ENCODE data around the gene THBD. TPM values are rescaled to one million over a fixed set of nuclear protein-coding genes. Genes with fewer than 3 reads are reported as not detected.

THBD gene
- total RNA-seq, 1 donor from 2014 or later, result 6.8 TPM

- no peaks in the 10 kb centered on the region for H3K9me3 ChIP-seq (ENCODE audit: control insufficient read depth in 3 of 3, low read length in 3 of 3)
- no peak overlapping the region for H3K9ac ChIP-seq (ENCODE audit: low read depth in 1 of 3, low read length in 3 of 3)
- no peaks in the 10 kb centered on the region for H3K36me3 ChIP-seq (ENCODE audit: control insufficient read depth in 3 of 3, insufficient read depth in 3 of 3, low read length in 3 of 3)
- no peak overlapping the region for H3K4me3 ChIP-seq (ENCODE audit: low read length in 3 of 3)
- no peak overlapping the region for H3K27ac ChIP-seq (ENCODE audit: low read depth, low read length)
- H3K27me3 ChIP-seq (ENCODE audit: control insufficient read depth in 3 of 3, insufficient read depth in 3 of 3, low read length in 3 of 3), result no peaks in the 10 kb centered on the region
- peaks cover 21 to 29% (median 28%) of the 10 kb centered on the region in 3 donors for H3K4me1 ChIP-seq (ENCODE audit: control insufficient read depth in 3 of 3, insufficient read depth in 3 of 3, low read length in 3 of 3)
Measured at GRCh38 chr20:23092861-23093495, 43.5 kb upstream of the THBD start.

- H3K9ac ChIP-seq (ENCODE audit: low read depth in 1 of 3, low read length in 3 of 3), result no peak overlapping the region
- H3K9me3 ChIP-seq (ENCODE audit: control insufficient read depth in 3 of 3, low read length in 3 of 3), result no peaks in the 10 kb centered on the region
- peak overlapping the region; percentile 71 for H3K27ac ChIP-seq (ENCODE audit: low read depth, low read length)
- no peaks in the 10 kb centered on the region for H3K27me3 ChIP-seq (ENCODE audit: control insufficient read depth in 3 of 3, insufficient read depth in 3 of 3, low read length in 3 of 3)
- H3K4me1 ChIP-seq (ENCODE audit: control insufficient read depth in 3 of 3, insufficient read depth in 3 of 3, low read length in 3 of 3), result peaks cover 26 to 34% (median 30%) of the 10 kb centered on the region in 3 donors
- H3K4me3 ChIP-seq (ENCODE audit: low read length in 3 of 3), result no peak overlapping the region
- H3K36me3 ChIP-seq (ENCODE audit: control insufficient read depth in 3 of 3, insufficient read depth in 3 of 3, low read length in 3 of 3), result no peaks in the 10 kb centered on the region
Measured at GRCh38 chr20:23092384-23092756, 42.9 kb upstream of the THBD start.

GRCh38 chr20:23091721-23092383 is 42.4 kb upstream of the THBD start:
- Histone ChIP-seq H3K27ac (ENCODE audit: low read depth, low read length) (peak overlapping the region; percentile 71), H3K27me3 (ENCODE audit: control insufficient read depth in 3 of 3, insufficient read depth in 3 of 3, low read length in 3 of 3) (no peaks in the 10 kb centered on the region), H3K9ac (ENCODE audit: low read depth in 1 of 3, low read length in 3 of 3) (peak overlapping the region; percentile 35 to 68 (median 65)), H3K4me1 (ENCODE audit: control insufficient read depth in 3 of 3, insufficient read depth in 3 of 3, low read length in 3 of 3) (peaks cover 23 to 38% (median 35%) of the 10 kb centered on the region in 3 donors), H3K9me3 (ENCODE audit: control insufficient read depth in 3 of 3, low read length in 3 of 3) (no peaks in the 10 kb centered on the region), H3K36me3 (ENCODE audit: control insufficient read depth in 3 of 3, insufficient read depth in 3 of 3, low read length in 3 of 3) (no peaks in the 10 kb centered on the region), H3K4me3 (ENCODE audit: low read length in 3 of 3) (peak overlapping the region in 1 of 3 donors; percentile 6)

GRCh38 chr20:23090878-23091277 is 41.4 kb upstream of the THBD start:
- Histone ChIP-seq H3K36me3 (ENCODE audit: control insufficient read depth in 3 of 3, insufficient read depth in 3 of 3, low read length in 3 of 3) (no peaks in the 10 kb centered on the region), H3K4me1 (ENCODE audit: control insufficient read depth in 3 of 3, insufficient read depth in 3 of 3, low read length in 3 of 3) (peaks cover 22 to 40% (median 38%) of the 10 kb centered on the region in 3 donors), H3K27ac (ENCODE audit: low read depth, low read length) (no peak overlapping the region), H3K9ac (ENCODE audit: low read depth in 1 of 3, low read length in 3 of 3) (no peak overlapping the region), H3K4me3 (ENCODE audit: low read length in 3 of 3) (no peak overlapping the region), H3K9me3 (ENCODE audit: control insufficient read depth in 3 of 3, low read length in 3 of 3) (no peaks in the 10 kb centered on the region), H3K27me3 (ENCODE audit: control insufficient read depth in 3 of 3, insufficient read depth in 3 of 3, low read length in 3 of 3) (no peaks in the 10 kb centered on the region)

GRCh38 chr20:23090147-23090546 is 40.7 kb upstream of the THBD start:
- peaks cover 22 to 41% (median 39%) of the 10 kb centered on the region in 3 donors for H3K4me1 ChIP-seq (ENCODE audit: control insufficient read depth in 3 of 3, insufficient read depth in 3 of 3, low read length in 3 of 3)
- no peaks in the 10 kb centered on the region for H3K27me3 ChIP-seq (ENCODE audit: control insufficient read depth in 3 of 3, insufficient read depth in 3 of 3, low read length in 3 of 3)
- no peaks in the 10 kb centered on the region for H3K9me3 ChIP-seq (ENCODE audit: control insufficient read depth in 3 of 3, low read length in 3 of 3)
- H3K9ac ChIP-seq (ENCODE audit: low read depth in 1 of 3, low read length in 3 of 3), result no peak overlapping the region
- H3K36me3 ChIP-seq (ENCODE audit: control insufficient read depth in 3 of 3, insufficient read depth in 3 of 3, low read length in 3 of 3), result no peaks in the 10 kb centered on the region
- no peak overlapping the region for H3K4me3 ChIP-seq (ENCODE audit: low read length in 3 of 3)
- no peak overlapping the region for H3K27ac ChIP-seq (ENCODE audit: low read depth, low read length)

- Histone ChIP-seq H3K4me3 (ENCODE audit: low read length in 3 of 3) (no peak overlapping the region), H3K27me3 (ENCODE audit: control insufficient read depth in 3 of 3, insufficient read depth in 3 of 3, low read length in 3 of 3) (no peaks in the 10 kb centered on the region), H3K4me1 (ENCODE audit: control insufficient read depth in 3 of 3, insufficient read depth in 3 of 3, low read length in 3 of 3) (peaks cover 22 to 38% (median 35%) of the 10 kb centered on the region in 3 donors), H3K27ac (ENCODE audit: low read depth, low read length) (no peak overlapping the region), H3K9ac (ENCODE audit: low read depth in 1 of 3, low read length in 3 of 3) (no peak overlapping the region), H3K9me3 (ENCODE audit: control insufficient read depth in 3 of 3, low read length in 3 of 3) (no peaks in the 10 kb centered on the region), H3K36me3 (ENCODE audit: control insufficient read depth in 3 of 3, insufficient read depth in 3 of 3, low read length in 3 of 3) (no peaks in the 10 kb centered on the region)
Measured at GRCh38 chr20:23088866-23089265, 39.4 kb upstream of the THBD start.

- Histone ChIP-seq H3K9ac (ENCODE audit: low read depth in 1 of 3, low read length in 3 of 3) (peak overlapping the region in 2 of 3 donors; percentile 8 to 70), H3K9me3 (ENCODE audit: control insufficient read depth in 3 of 3, low read length in 3 of 3) (no peaks in the 10 kb centered on the region), H3K27ac (ENCODE audit: low read depth, low read length) (peak overlapping the region; percentile 89), H3K36me3 (ENCODE audit: control insufficient read depth in 3 of 3, insufficient read depth in 3 of 3, low read length in 3 of 3) (no peaks in the 10 kb centered on the region), H3K4me1 (ENCODE audit: control insufficient read depth in 3 of 3, insufficient read depth in 3 of 3, low read length in 3 of 3) (peaks cover 16 to 28% (median 24%) of the 10 kb centered on the region in 3 donors), H3K27me3 (ENCODE audit: control insufficient read depth in 3 of 3, insufficient read depth in 3 of 3, low read length in 3 of 3) (no peaks in the 10 kb centered on the region), H3K4me3 (ENCODE audit: low read length in 3 of 3) (no peak overlapping the region)
Measured at GRCh38 chr20:23087587-23088251, 38.2 kb upstream of the THBD start.

- Histone ChIP-seq H3K4me3 (ENCODE audit: low read length in 3 of 3) (no peak overlapping the region), H3K27me3 (ENCODE audit: control insufficient read depth in 3 of 3, insufficient read depth in 3 of 3, low read length in 3 of 3) (no peaks in the 10 kb centered on the region), H3K9ac (ENCODE audit: low read depth in 1 of 3, low read length in 3 of 3) (peak overlapping the region; percentile 64 to 75 (median 70)), H3K36me3 (ENCODE audit: control insufficient read depth in 3 of 3, insufficient read depth in 3 of 3, low read length in 3 of 3) (no peaks in the 10 kb centered on the region), H3K4me1 (ENCODE audit: control insufficient read depth in 3 of 3, insufficient read depth in 3 of 3, low read length in 3 of 3) (peaks cover 11 to 21% (median 21%) of the 10 kb centered on the region in 3 donors), H3K9me3 (ENCODE audit: control insufficient read depth in 3 of 3, low read length in 3 of 3) (no peaks in the 10 kb centered on the region), H3K27ac (ENCODE audit: low read depth, low read length) (peak overlapping the region; percentile 89)
Measured at GRCh38 chr20:23086931-23087411, 37.5 kb upstream of the THBD start.

- Histone ChIP-seq H3K4me3 (ENCODE audit: low read length in 3 of 3) (peak within 1 kb of the TSS; percentile 57 to 63 (median 60)), H3K9me3 (ENCODE audit: control insufficient read depth in 3 of 3, low read length in 3 of 3) (no peaks in the 10 kb centered on the region), H3K4me1 (ENCODE audit: control insufficient read depth in 3 of 3, insufficient read depth in 3 of 3, low read length in 3 of 3) (peaks cover 5 to 19% (median 17%) of the 10 kb centered on the region in 3 donors), H3K27ac (ENCODE audit: low read depth, low read length) (peak within 1 kb of the TSS; percentile 89), H3K36me3 (ENCODE audit: control insufficient read depth in 3 of 3, insufficient read depth in 3 of 3, low read length in 3 of 3) (peaks cover 0 to 2% (median 0%) of the 10 kb centered on the region in 3 donors), H3K9ac (ENCODE audit: low read depth in 1 of 3, low read length in 3 of 3) (peak within 1 kb of the TSS; percentile 64 to 75 (median 70)), H3K27me3 (ENCODE audit: control insufficient read depth in 3 of 3, insufficient read depth in 3 of 3, low read length in 3 of 3) (no peaks in the 10 kb centered on the region)
Measured at GRCh38 chr20:23086056-23086566, 36.6 kb upstream of the THBD start, which contains the start of gene CD93. TSS of gene CD93 (minus strand) at chr20:23086324. CDS start at chr20:23086192, 132 bp downstream.
